Stimulated activated CD8-positive, alpha-beta memory T cell treated with anti-CD3 and anti-CD28 coated beads, Interleukin-12 subunit alpha, Interleukin-12 subunit beta, amount 100 ng/mL, for 24 hours (primary cell): ENCODE results near the gene ZFYVE26.
"Not testable (repeated sequence)": the region's sequence is repeated elsewhere in the genome, so short reads cannot be mapped to it uniquely, and the experiment has no call there.

Experiments used
- DNase-seq: peaks from one replicate; pipeline ENCODE4 v3.0.0-alpha.2; 2020; ENCODE audit errors: extremely low read depth

The ZFYVE26 gene

GRCh38 chr14:67816326-67817002 is at the start of gene ZFYVE26:
ZFYVE26 (minus strand) TSS chr14:67816590; CDS start chr14:67815963, 627 bp downstream.
- peak; percentile 74 for DNase-seq

GRCh38 chr14:67863223-67863622 is 46.8 kb upstream of the ZFYVE26 start:
- no peak for DNase-seq

GRCh38 chr14:67859169-67859749 is 42.9 kb upstream of the ZFYVE26 start:
- no peak for DNase-seq

GRCh38 chr14:67857778-67858350 is 41.5 kb upstream of the ZFYVE26 start:
- DNase-seq = no peak

- DNase-seq = no peak
Observed at GRCh38 chr14:67856827-67857226, 40.4 kb upstream of the ZFYVE26 start.

GRCh38 chr14:67853715-67854114 is 37.3 kb upstream of the ZFYVE26 start:
- no peak for DNase-seq

- DNase-seq = no peak
Observed at GRCh38 chr14:67852926-67853604, 36.7 kb upstream of the ZFYVE26 start.

GRCh38 chr14:67851785-67852410 is 35.5 kb upstream of the ZFYVE26 start:
- no peak for DNase-seq

- no peak for DNase-seq
Observed at GRCh38 chr14:67850066-67850830, 33.9 kb upstream of the ZFYVE26 start.

GRCh38 chr14:67846029-67846610 is 29.7 kb upstream of the ZFYVE26 start:
- DNase-seq = no peak

GRCh38 chr14:67837011-67837624 is 20.7 kb upstream of the ZFYVE26 start:
- DNase-seq = no peak

GRCh38 chr14:67835596-67835995 is 19.2 kb upstream of the ZFYVE26 start:
- DNase-seq = no peak

- no peak for DNase-seq
Observed at GRCh38 chr14:67833403-67833802, 17.0 kb upstream of the ZFYVE26 start.

- no peak for DNase-seq
Observed at GRCh38 chr14:67831113-67831512, 14.7 kb upstream of the ZFYVE26 start.

GRCh38 chr14:67821121-67821520 is 4.7 kb upstream of the ZFYVE26 start:
- no peak for DNase-seq

GRCh38 chr14:67820428-67820971 is 4.1 kb upstream of the ZFYVE26 start:
- no peak for DNase-seq

- DNase-seq = peak; percentile 58
Observed at GRCh38 chr14:67819563-67820421, 3.4 kb upstream of the ZFYVE26 start, which contains the start of gene RAD51B. RAD51B (plus strand) TSS chr14:67819779.

GRCh38 chr14:67818476-67818875 is 2.1 kb upstream of the ZFYVE26 start:
- not testable (repeated sequence) for DNase-seq

GRCh38 chr14:67817750-67818438 is 1.5 kb upstream of the ZFYVE26 start:
- no peak for DNase-seq
